KMS-11 (cell line): ENCODE results near the gene OLR1.
"Not testable (repeated sequence)": the region's sequence is repeated elsewhere in the genome, so short reads cannot be mapped to it uniquely, and the experiment has no call there.

ENCODE experiments used
- H2AFZ ChIP-seq: fragments of 200-600 bp; sonication (generic); 2 replicates; pipeline ENCODE4 v1.6.1; 2016; ENCODE audit warnings: antibody characterized with exemption, mixed run types, low read depth
- H3K27ac ChIP-seq: fragments of 200-600 bp; sonication (generic); 2 replicates; pipeline ENCODE4 v1.6.1; 2016; ENCODE audit warnings: mild to moderate bottlenecking, mixed run types
- H3K27me3 ChIP-seq: fragments of 200-600 bp; sonication (generic); 2 replicates; pipeline ENCODE4 v1.6.1; 2017; ENCODE audit warnings: mild to moderate bottlenecking, low read depth, mixed run types, moderate library complexity; ENCODE audit not compliant: insufficient read depth
- H3K36me3 ChIP-seq: fragments of 200-600 bp; sonication (generic); 2 replicates; pipeline ENCODE4 v1.6.1; 2017; ENCODE audit warnings: mild to moderate bottlenecking, mixed run types; ENCODE audit not compliant: insufficient read depth
- H3K4me1 ChIP-seq: fragments of 200-600 bp; sonication (generic); 2 replicates; pipeline ENCODE4 v1.6.1; 2016; ENCODE audit warnings: mild to moderate bottlenecking, low read depth, mixed run types; ENCODE audit not compliant: poor library complexity, severe bottlenecking
- H3K4me2 ChIP-seq: fragments of 200-600 bp; sonication (generic); 2 replicates; pipeline ENCODE4 v1.7.0; 2016; ENCODE audit warnings: mild to moderate bottlenecking, mixed run types
- H3K4me3 ChIP-seq: fragments of 200-600 bp; sonication (generic); IDR thresholded peaks from 2 replicates; pipeline ENCODE4 v1.6.1; 2017; ENCODE audit warnings: low read depth, low read length, mixed read lengths; ENCODE audit not compliant: insufficient read depth
- H3K79me2 ChIP-seq: fragments of 200-600 bp; sonication (generic); 2 replicates; pipeline ENCODE4 v1.6.1; 2016; ENCODE audit warnings: low read depth, mixed run types; ENCODE audit not compliant: insufficient read depth
- H3K9ac ChIP-seq: fragments of 200-600 bp; sonication (generic); 2 replicates; pipeline ENCODE4 v1.6.1; 2016; ENCODE audit warnings: mild to moderate bottlenecking, mixed run types
- H4K20me1 ChIP-seq: fragments of 200-600 bp; sonication (generic); 2 replicates; pipeline ENCODE4 v1.6.1; 2016; ENCODE audit warnings: mild to moderate bottlenecking, mixed run types; ENCODE audit not compliant: insufficient read depth
- CTCF ChIP-seq: fragments of 200-600 bp; sonication (generic); conservative IDR thresholded peaks from 2 replicates; pipeline ENCODE4 v1.6.1; 2017; ENCODE audit warnings: low read depth, mild to moderate bottlenecking, antibody characterized with exemption, low read length, moderate library complexity, mixed read lengths

The OLR1 gene

GRCh38 chr12:10171973-10172728, at the start of gene OLR1:
Gene OLR1 (minus strand): TSS chr12:10172132. CDS start chr12:10172077, 55 bp downstream.
- Histone ChIP-seq H4K20me1 (no peaks in the 10 kb centered on the region), H2AFZ (no peak within 1 kb of the TSS), H3K36me3 (no peaks in the 10 kb centered on the region), H3K27ac (no peak within 1 kb of the TSS), H3K27me3 (no peaks in the 10 kb centered on the region), H3K79me2 (no peaks in the 10 kb centered on the region), H3K4me1 (no peaks in the 10 kb centered on the region), H3K9ac (no peak within 1 kb of the TSS), H3K4me2 (no peak within 1 kb of the TSS), H3K4me3 (no peak within 1 kb of the TSS)
- TF ChIP-seq CTCF, result no peak

- H3K4me1 ChIP-seq, result peaks cover 4% of the 10 kb centered on the region
- H3K4me2 ChIP-seq, result no peak overlapping the region
- H3K9ac ChIP-seq, result no peak overlapping the region
- no peak overlapping the region for H3K4me3 ChIP-seq
- no peaks in the 10 kb centered on the region for H4K20me1 ChIP-seq
- no peak overlapping the region for H2AFZ ChIP-seq
- H3K27ac ChIP-seq, result no peak overlapping the region
- no peaks in the 10 kb centered on the region for H3K79me2 ChIP-seq
- no peaks in the 10 kb centered on the region for H3K36me3 ChIP-seq
- H3K27me3 ChIP-seq, result no peaks in the 10 kb centered on the region
- no peak for TF ChIP-seq CTCF
Observed at GRCh38 chr12:10220398-10221077, 48.6 kb upstream of the OLR1 start.

- peaks cover 19% of the 10 kb centered on the region for H3K4me1 ChIP-seq
- no peak overlapping the region for H3K4me2 ChIP-seq
- H4K20me1 ChIP-seq, result no peaks in the 10 kb centered on the region
- H3K27ac ChIP-seq, result no peak overlapping the region
- no peaks in the 10 kb centered on the region for H3K79me2 ChIP-seq
- H3K9ac ChIP-seq, result no peak overlapping the region
- no peaks in the 10 kb centered on the region for H3K27me3 ChIP-seq
- no peak for TF ChIP-seq CTCF
- H3K36me3 ChIP-seq, result no peaks in the 10 kb centered on the region
- H3K4me3 ChIP-seq, result no peak overlapping the region
- H2AFZ ChIP-seq, result no peak overlapping the region
Observed at GRCh38 chr12:10218021-10218420, 46.1 kb upstream of the OLR1 start.

GRCh38 chr12:10215946-10216345, 44.0 kb upstream of the OLR1 start:
- not testable (repeated sequence) for H3K4me3 ChIP-seq, H3K4me2 ChIP-seq, H3K36me3 ChIP-seq, H3K79me2 ChIP-seq, H2AFZ ChIP-seq, H3K27ac ChIP-seq, H3K9ac ChIP-seq, H3K27me3 ChIP-seq, H4K20me1 ChIP-seq
- peaks cover 19% of the 10 kb centered on the region for H3K4me1 ChIP-seq

- H3K9ac ChIP-seq, result no peak overlapping the region
- H3K27me3 ChIP-seq, result no peaks in the 10 kb centered on the region
- no peak overlapping the region for H2AFZ ChIP-seq
- H3K79me2 ChIP-seq, result no peaks in the 10 kb centered on the region
- H4K20me1 ChIP-seq, result no peaks in the 10 kb centered on the region
- no peak overlapping the region for H3K4me3 ChIP-seq
- peaks cover 19% of the 10 kb centered on the region for H3K4me1 ChIP-seq
- TF ChIP-seq CTCF, result no peak
- no peaks in the 10 kb centered on the region for H3K36me3 ChIP-seq
- no peak overlapping the region for H3K27ac ChIP-seq
- peak overlapping the region; percentile 65; the same call in 1 of the 2 replicates for H3K4me2 ChIP-seq
Observed at GRCh38 chr12:10215436-10215835, 43.5 kb upstream of the OLR1 start.
